HG02763 (cell line): ENCODE results near the gene TYROBP.
"Not testable (repeated sequence)": the region's sequence is repeated elsewhere in the genome, so short reads cannot be mapped to it uniquely, and the experiment has no call there.

ENCODE experiments used
- ATAC-seq: cut with Tn5 transposase; IDR thresholded peaks from one replicate; pipeline ENCODE4 v1.9.1; 2021; ENCODE audit warnings: mild to moderate bottlenecking, moderate library complexity; ENCODE audit not compliant: unreplicated experiment

TYROBP gene

DNA sequence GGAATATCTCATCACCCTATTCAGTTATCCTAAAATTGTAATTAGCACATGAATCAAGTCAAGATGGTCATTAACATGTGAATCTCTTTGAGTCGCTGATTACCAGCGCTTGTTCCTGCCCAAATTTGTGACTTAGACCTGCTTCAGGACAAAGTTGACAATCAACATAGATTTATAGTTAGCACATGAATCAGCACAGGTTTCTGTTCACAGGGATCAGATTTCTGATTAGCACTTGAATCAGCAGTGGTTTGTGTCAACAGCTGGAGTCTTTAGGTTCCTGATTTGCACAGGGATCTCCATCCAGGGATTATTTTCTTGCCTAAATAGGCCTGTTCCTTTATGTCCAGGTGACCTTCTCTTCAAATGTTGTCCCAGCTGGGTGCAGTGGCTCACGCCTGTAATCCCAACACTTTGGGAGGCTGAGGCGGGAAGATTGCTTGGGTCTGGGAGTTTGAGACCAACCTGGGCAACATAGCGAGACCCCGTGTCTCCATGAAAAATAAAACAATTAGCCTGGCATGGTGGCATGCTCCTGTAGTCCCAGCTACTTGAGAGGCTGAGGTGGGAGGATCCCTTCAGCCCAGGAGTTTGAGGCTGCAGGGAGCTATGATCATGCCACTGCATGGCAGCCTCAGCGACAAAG lies 24.3 kb upstream of the TYROBP start:
- no peak for ATAC-seq

DNA sequence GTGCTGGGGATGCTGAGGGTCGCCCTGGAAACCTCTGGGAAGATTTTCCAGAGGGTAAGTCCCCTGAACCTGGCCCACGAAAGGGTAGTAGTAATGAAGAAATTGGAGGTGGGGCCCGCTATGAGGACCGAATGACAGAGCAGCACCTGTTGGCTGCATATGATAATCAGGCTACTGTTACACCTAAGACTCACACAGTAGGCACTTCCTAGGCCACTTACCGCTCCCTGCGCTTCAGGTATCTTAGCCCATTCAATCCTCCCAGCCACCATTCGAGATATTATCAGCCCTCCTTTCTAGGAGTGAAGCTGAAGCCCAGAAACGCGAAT lies 23.7 kb upstream of the TYROBP start:
- ATAC-seq: no peak

DNA sequence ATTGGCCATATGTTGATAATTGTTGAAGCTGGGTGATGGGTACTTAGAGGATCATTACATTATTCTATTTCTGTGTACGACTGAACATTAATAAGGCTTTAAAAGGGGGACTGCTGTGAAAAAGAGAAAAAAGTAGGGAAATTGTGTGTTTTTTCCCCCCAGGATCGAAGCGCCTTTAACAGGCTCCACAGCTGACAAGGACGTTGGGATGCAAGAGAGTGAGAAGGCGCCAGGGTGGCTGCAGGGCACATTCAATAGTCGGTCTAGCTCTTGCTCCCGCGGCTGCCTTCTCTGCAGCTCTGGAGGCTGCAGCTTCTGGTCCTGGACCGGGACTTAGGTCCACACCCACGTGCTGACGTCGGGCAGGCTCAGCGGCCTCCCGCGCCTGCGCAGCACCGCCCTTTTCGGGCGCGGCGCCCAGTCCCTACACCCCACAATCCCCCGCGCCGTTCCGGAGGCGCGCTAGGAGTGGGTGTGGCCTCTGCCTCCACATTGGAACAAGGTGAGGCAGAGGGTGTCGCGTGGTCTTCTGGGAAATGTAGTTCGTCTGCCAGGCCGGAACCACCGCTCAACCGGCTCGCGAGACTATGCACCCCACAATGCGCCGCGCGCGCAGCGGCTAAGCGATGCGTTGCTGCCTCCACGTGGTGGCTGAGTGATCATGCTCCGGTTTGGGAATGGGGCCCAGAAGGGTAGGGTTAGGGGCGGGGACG lies 23.2 kb upstream of the TYROBP start:
- peak; percentile 95 for ATAC-seq

DNA sequence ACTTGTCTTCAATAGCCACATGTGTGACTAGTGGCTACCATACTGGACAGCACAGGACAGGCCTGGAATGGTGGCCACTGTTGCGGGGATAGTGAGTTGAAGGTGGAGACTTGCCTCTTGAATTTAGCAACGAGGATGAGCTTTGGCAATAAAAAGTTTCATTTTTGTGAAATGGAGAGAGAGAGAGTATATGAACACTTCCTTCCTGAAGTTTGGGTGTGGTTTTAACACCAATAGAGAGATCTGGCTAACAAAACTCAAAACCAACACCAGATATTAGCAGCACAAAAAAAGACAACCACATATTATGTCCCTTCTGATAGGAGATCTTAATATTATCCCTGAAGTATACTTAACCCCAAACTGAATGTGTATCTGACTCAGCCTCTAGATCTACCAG lies 21.8 kb upstream of the TYROBP start:
- ATAC-seq: no peak

DNA sequence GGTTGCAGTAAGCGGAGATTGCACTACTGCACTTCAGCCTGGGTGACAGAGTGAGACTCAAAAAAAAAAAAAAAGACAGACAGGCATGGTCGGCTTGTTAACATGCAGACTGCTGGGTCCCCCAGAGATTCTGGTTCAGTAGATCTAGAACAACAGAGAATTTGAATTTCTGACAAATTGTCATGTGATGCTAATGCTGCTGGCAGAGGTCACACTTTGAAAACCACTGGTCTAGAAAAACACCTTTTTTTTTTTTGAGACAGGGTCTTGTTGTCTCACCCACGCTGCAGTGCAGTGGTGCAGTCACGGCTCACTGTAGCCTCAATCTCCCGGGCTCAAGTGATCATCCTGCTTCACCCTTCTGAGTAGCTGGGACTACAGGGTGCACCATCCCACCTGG lies 20.4 kb upstream of the TYROBP start:
- no peak for ATAC-seq

DNA sequence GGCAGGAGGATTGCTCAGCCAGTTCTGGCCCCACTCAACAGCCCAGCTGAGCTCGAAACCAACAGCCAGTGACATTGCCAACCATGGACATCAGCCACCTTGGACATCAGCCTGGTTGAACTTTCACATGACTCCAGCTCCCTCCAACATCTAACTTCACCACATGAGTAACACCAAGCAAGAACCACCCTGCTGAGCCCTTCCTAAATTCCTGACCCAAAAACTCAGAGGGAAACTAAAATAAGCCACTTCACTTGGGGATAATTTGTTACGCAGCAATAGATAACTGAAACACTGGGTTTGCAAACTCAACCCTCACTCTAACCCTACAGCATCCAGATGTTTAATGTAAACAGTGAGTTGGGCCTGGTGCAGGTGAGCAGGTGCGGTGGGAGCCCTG lies 17.4 kb upstream of the TYROBP start:
- no peak for ATAC-seq

DNA sequence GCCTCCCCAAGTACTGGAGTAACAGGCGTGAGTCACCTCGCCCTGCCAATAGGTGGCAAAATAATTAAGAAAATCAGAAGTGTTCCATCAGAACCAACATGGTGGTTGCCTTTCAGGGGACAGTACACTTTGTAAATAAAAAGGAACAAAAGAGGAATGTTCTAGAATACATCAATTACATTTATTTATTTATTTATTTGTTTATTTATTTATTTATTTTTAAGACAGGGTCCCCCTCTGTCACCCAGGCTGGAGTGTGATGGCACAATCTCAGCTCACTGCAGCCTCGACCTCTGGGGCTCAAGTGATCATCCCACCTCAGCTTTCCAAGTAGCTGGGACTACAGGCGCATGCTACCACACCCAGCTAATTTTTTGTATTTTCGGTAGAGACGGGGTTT lies 12.9 kb upstream of the TYROBP start:
- ATAC-seq: no peak

DNA sequence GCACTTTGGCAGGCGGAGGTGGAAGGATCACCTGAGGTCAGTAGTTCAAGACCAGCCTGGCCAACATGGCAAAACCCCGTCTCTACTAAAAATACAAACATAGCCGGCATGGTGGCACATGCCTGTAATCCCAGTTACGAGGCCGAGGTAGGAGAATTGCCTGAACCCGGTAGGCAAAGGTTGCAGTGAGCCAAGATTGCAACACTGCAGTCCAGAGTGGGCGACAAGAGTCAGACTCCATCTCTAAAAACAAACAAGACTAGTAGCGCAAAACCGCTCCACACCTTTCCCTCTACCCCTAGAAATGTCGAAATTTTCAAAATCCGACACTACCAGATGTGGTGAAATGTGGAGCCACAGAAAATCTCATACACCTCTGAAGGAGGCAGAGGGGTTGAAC lies 11.2 kb upstream of the TYROBP start:
- ATAC-seq: no peak

DNA sequence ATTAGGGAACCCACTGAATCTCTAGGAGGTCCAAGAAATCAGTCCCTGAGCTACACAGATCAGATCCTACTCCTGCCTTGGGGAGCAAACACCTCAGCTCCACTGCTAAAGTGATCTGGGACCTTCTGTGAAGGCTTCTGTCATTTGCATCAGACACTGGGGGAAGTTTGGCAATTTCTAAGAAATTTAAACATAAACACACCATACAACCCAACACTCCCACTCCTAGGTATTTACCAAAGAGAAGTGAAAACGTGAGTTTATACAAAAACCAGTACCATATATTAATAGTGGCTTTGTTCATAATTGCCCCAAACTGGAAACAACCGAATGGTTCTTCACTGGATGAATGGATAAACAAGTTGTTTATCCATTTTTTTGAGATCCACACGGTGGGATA lies 7.3 kb upstream of the TYROBP start:
- ATAC-seq: no peak

DNA sequence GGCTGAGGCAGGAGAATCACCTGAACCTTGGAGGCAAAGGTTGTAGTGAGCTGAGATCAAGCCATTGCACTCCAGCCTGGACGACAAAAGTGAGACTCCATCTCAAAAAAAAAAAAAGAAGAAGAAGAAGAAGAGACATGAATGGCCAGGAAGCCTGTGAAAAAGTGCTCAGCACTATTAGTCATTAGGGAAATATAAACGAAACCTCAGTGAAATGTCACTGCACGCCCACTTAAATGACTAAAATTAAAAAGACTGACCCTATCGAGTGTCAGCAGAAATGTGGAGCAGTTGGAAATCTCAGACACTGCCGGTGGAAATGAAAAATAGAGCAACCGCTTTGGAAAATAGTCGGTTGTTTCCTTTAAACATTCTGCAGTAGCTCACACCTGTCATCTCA lies 5.5 kb upstream of the TYROBP start:
- no peak for ATAC-seq

DNA sequence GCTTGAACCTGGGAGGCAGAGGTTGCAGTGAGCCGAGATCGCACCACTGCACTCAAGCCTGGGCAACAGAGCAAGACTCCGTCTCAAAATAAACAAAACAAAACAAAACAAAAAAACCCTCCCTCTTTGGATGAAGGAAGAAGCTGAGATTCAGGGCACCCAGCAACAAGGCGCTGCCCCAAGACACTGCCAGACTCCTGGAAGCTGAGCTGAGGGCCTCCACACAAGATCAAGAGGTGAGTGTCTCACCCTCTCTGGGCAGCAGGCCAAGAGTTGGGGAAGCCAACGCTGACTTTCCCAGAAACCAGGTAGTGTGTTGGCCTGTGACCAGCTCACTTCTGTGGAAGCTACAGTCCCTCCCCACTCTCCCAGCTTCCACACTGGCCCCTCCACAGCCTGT lies 3.7 kb upstream of the TYROBP start:
- ATAC-seq: no peak

DNA sequence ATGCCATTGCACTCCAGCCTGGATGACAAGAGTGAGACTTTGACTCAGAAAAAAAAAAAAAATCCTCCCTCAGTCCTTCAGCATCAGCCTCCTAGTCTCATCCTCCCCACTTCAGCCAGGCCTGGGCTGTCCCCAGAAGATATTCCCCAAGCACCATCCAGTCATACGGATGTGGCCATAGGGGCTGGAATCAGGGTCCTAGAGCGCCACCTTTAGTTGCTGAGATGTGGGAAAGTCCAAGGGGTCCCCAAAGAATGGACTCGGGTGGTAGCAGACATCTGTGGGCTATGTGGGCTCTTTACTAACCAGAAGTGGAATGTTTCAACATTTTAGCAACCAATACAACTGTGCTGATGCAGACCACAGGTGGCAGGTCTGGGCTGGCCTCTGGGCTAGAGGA lies 3.1 kb upstream of the TYROBP start:
- ATAC-seq: no peak

DNA sequence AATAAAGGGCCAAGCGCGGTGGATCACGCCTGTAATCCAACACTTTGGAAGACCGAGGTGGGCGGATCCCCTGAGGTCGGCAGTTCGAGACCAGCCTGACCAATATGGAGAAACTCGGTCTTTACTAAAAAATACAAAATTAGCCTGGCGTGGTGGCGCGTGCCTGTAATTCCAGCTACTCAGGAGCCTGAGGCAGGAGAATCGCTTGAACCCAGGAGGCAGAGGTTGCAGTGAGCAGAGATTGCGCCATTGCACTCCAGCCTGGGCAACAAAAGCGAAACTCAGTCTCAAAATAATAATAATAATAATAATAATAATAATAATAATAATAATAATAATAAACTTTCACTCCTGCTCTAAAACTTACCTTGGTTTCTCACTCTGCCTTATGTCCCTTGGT lies 2.3 kb upstream of the TYROBP start:
- ATAC-seq: not testable (repeated sequence)

DNA sequence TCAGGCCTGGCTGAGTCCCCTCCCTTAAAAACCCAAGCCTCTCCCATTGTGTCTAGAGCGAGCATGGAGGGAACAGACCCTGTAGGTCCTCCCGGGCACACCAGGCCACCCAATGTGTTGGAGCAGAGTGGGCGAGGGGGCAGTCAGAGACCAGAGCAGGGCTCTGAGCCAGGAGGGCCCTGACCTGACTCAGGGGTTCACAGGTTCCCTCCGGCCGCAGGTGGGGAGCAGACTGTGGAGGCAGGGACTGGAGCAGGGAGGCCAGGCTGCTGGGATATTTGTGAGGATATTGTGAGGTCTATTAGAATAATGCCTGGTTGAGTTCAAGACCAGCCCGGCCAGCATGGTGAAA lies 1.6 kb upstream of the TYROBP start:
- no peak for ATAC-seq

DNA sequence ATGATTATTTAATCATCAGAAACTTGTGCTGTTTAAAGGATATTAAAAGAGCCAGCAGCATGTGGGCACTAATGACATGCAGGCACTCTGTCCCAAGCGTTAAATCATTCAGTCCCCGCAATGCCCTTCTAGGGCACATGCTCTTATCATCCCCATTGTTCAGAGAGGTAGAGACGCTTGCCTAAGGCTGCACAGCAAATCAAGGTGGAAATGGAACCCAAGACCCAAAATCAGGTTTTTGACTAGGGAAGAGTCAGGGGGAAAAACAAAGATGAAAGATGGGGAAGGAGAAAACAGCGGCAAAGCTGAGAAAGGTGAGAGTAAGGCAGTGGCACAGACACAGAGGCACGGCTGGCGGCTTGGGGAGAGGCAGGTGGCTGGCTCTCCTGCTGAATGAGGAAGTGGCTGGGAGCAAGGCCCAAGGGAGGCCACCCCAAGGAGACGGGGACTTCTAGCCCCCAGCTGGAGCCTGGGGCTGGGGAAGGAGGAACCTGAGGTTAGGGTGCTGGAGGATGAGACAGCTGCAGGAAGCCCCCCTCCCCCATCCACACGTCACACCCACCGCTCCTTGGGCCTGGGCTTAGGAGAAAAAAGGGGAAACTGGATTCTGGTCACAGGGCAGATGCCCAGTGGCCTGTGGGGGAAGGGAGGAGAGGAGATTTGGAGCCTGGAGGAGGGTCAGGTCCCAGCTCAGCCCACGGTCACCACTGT lies 1.0 kb upstream of the TYROBP start:
- peak; percentile 41 for ATAC-seq

DNA sequence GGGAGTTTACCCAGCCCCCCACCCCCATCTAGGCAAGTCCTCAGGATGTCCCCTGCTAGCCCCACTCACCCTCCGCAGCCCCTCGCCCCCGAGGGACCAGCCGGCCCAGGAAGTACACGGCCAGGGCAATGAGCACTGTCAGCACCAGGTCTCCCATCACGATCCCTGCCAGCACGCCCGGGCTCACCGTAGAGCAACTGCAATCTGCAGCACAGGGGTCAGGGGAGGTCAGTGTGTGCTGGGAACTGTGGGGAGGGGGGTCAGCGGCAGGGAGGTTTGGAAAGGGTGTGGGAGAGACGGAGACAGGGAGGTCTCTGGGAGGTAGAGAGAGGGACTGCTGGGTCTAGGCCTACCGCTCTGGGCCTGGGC lies 734 bp downstream of the TYROBP start:
- ATAC-seq: no peak

DNA sequence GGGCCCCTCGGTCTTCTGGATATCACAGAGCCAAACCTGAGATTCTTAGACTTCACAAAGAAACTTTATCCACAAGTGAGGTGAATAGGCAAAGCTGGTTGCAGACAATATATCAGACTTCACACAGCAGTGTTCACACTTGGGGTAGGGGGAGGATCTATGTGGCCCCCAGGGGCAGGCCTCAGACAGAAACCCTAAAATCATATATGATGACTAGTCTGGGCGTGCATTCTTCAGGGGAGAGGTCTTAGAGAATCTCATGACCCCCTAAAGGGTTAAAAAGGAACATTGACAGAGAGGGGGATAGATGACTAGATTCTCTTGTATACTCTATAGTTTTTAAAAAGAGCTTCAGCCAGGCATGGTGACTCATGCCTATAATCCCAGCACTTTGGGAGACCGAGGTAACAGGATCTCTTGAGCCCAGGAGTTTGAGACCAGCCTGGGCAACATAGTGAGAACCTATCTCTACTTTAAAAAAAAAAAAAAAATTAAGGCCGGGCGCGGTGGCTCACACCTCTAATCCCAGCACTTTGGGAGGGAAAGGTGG lies 2.8 kb downstream of the TYROBP start:
- ATAC-seq: no peak

DNA sequence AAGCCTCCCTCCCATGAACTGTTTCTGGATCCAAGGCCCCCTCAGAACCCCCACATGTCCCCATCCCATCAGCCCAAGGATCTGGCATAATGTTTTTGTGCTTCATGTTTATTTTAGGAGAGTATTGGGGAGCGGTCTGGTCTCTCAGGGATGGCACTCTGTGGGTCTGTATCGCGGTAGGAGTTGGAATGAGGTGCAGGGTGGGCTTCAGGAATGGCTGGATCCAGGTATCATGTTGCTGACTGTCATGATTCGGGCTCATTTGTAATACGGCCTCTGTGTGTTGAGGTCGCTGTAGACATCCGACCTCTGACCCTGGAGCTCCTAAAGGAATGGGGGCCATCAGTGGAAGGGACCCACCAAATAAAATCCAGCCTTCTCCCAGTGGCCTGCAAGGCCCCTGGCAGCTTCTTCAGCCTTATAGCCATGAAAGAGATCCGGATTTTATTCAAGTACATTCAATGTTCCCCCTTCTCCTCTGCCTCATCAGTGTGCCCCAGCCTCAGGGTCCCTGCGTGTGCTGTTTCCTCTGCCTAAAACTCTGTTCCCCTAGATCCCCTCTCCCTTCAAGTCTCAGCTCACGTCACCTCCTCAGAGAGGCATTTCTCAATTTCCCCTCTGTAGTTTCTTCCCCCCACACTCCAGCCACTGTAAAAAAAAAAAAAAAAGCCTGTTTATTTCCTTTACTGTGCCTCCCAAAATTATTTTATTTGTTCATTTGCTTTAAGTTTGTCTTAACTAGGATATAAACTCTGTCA lies 3.6 kb downstream of the TYROBP start:
- ATAC-seq: no peak

DNA sequence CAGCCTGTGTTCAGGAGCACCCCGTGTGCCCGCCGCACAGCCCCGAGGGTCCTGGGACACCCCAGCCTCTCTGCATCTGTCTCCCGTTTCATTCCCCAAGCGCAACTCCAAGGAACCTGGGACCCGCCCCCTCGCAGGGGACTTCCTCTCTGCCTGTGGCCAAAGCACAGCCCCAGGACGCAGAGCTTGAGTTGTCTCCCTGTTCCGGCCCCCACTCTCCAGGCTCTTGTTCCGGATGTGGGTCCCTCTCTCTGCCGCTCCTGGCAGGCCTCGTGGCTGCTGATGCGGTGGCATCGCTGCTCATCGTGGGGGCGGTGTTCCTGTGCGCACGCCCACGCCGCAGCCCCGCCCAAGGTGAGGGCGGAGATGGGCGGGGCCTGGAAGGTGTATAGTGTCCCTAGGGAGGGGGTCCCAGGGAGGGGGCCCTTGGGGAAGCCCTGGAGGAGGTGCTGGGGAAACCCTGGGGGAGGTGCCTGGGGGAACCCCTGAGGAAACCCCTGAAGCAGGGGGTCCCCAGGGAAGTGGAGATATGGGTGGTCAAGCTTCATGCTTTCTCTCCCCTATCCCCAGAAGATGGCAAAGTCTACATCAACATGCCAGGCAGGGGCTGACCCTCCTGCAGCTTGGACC lies 4.4 kb downstream of the TYROBP start:
- ATAC-seq: peak; percentile 42

DNA sequence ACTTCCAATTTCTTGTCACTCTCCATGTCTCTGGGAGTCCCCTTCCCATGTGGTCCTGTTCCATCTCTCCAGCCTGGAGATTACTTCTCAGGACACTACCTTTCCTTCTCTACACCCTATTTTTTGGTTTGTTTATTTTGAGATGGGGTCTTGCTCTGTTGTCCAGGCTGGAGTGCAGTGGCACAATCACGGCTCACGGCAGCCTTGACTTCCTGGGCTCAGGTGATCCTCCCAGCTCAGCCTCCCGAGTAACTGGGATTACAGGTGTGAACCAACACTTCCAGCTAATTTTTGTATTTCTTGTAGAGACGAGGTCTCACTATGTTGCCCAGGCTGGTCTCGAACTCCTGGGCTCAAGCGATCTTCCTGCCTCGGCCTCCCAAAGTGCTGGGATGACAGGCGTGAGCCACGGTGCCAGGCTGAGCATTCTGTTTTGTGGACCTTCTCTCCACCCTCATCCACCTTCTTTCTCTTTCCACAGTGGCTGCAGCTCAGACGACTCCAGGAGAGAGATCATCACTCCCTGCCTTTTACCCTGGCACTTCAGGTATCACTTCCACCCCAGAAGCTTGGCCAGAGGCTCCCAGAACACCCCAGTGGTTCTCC lies 5.1 kb downstream of the TYROBP start:
- no peak for ATAC-seq
